SKM-1 (cell line): Measurements from ENCODE around the gene FARP1.
"Not testable (repeated sequence)": the region's sequence is repeated elsewhere in the genome, so short reads cannot be mapped to it uniquely, and the experiment has no call there.

ENCODE experiments used
- DNase-seq: peaks from one replicate; lab custom pipeline; 2025; ENCODE audit not compliant: unreplicated experiment; lab: John Stamatoyannopoulos, UW

The FARP1 gene

GRCh38 chr13:98258226-98258625, 115.3 kb downstream of the FARP1 start:
- DNase-seq, result no peak

DNA sequence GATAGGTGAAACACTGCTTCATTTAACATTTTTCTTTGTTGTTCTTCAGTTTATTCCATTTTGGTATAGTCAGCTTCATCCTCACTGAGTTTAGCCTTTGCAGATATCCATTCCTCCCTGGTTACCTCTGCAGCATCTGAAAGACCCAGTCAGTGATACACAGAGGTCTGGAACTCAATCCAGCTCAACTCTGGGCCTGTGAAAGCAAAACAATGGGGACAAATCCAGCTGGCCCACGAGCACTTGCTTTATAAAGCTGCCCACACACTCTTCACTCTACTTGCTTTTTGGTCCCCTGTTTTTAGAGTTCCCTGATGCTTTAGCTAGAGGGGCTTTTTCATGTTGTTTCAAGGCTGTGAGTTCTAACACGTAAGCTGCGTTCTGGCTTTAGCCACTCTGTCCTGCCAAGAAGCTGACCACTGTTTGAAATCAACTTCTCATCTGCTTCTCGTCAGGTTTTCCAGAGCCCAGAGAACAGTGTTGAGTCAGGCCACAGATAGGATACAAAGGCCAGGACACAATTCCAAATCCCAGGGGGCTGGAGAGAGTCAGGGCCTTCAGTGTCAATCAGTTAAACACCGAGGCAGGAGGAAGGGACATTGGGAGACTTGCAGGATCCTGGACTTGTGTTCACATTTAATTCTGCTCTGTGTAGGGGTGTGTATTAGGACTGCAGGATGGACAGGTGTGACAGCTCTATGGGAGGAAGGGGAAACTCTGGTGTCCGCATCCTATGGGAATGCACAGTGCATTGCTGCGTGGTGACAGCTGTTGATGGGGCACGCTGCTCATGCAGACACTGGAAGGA, 117.7 kb downstream of the FARP1 start:
- DNase-seq, result no peak

- no peak for DNase-seq
These were observed 118.3 kb downstream of the FARP1 start for GRCh38 chr13:98261165-98261702.

GRCh38 chr13:98262292-98262691, 119.4 kb downstream of the FARP1 start:
- DNase-seq, result no peak

DNA sequence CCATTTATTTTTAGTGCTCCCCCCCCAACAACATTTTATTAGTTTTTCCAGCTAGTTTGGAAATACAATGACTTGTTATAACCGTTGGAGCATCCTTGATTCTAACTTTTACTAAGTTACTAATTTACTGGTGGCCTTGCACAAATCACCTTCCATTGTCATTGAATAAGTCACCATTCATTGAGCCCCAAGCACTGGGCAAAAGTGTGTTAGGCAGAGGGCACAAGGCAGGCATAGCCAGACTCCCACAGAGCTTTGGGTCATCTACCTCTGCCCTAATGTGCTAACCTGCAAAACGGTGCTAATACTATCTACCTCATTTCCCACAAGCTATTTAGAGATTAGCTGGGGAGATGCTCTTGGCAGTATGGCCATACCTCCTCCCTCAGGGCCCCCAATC, 120.9 kb downstream of the FARP1 start:
- no peak for DNase-seq

DNA sequence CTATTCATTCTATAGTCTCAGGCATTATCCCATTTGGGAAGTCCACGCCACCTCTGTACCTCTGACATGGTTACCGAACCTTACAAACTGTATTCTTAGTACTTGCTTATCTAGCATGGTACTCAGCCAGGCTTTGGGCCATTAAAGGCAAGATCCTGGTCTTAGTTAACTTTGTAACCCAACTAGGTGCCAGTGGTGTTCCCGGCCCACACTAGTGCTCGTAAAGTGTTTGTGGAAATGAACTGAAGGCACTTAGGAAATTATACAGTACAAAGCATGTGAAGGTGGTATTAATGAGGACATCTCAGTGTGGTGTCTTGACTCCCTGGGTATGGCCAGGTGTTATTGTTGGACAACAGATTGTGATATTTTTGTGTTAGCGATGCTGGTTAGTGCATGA, 122.0 kb downstream of the FARP1 start:
- no peak for DNase-seq

- no peak for DNase-seq
These were observed 123.0 kb downstream of the FARP1 start for GRCh38 chr13:98265692-98266551.

GRCh38 chr13:98267080-98267912, 124.4 kb downstream of the FARP1 start:
- DNase-seq, result no peak

DNA sequence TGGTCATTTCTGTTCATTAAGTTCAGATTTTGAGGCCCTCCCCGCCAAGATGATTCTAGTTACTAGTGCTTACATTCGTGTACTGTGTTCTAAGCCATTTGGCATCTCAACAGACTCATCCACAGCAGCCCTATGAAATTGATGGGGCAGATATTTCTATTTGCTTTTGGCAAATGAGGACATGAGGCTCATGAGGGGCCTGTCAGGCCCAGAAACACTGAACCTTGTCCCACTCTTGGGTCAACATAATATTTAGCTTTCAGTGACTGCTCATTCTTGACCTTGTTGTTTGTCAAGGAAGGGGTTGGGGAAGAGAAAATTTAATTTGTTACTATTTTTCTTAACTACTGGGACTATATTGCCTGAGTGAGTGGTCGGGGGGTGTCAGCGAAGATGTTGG, 126.5 kb downstream of the FARP1 start:
- DNase-seq, result no peak

- no peak for DNase-seq
These were observed 127.9 kb downstream of the FARP1 start for GRCh38 chr13:98270819-98271218.

DNA sequence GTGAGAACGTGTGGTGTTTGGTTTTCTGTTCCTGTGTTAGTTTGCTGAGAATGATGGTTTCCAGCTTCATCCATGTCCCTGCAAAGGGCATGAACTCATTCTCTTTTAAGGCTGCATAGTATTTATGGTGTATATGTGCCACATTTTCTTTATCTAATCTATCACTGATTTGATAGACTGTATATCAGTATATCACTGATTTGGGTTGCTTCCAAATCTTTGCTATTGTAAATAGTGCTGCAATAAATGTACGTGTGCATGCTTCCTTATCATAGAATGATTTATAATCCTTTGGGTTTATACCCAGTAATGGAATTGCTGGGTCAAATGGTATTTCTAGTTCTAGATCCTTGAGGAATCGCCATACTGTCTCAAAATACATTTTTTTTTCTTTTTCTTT, 128.8 kb downstream of the FARP1 start:
- not testable (repeated sequence) for DNase-seq

GRCh38 chr13:98272549-98272948, 129.7 kb downstream of the FARP1 start:
- DNase-seq, result no peak

- DNase-seq, result no peak
These were observed 130.4 kb downstream of the FARP1 start for GRCh38 chr13:98273067-98273823.

GRCh38 chr13:98273824-98274742, 131.2 kb downstream of the FARP1 start:
- DNase-seq, result no peak

DNA sequence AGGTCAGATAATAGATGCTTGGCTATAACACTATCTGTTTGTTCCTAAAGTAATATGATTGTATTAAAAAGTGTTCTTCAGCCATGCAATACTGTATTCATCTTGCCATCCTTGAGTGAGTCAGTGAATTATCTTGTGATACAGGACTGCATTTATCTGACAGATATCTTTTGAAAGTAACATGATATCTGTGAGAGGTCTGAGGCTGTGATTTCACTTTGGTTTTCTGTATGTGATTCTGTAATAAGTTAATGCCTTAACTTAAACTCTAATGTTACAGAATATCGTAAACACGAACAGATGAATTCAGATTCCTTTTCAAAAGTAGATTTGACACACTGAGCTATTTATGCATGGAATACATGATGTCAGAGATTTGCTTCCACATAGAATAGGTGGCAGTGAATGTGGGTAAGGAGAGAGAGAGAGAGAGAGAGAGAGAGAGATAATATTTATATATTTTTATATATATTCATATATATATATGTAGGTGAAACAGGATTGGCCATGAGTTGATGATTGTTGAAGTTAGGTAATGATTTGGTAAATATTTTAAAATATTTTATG, 132.1 kb downstream of the FARP1 start:
- DNase-seq, result no peak

- DNase-seq, result no peak
These were observed 132.8 kb downstream of the FARP1 start for GRCh38 chr13:98275681-98276171.

- DNase-seq, result no peak
These were observed 133.6 kb downstream of the FARP1 start for GRCh38 chr13:98276486-98276885.

- DNase-seq, result no peak
These were observed 135.3 kb downstream of the FARP1 start for GRCh38 chr13:98278068-98278724.
